ENCODE measurements around the gene FEM1A. TPM values are rescaled to one million over a fixed set of nuclear protein-coding genes. Genes with fewer than 3 reads are reported as not detected.

FEM1A gene
- total and polyA plus RNA-seq, 2 donors (not counting 1 experiment from before 2014, with no cell fraction given), result 3.2 to 10.1 TPM

DNA sequence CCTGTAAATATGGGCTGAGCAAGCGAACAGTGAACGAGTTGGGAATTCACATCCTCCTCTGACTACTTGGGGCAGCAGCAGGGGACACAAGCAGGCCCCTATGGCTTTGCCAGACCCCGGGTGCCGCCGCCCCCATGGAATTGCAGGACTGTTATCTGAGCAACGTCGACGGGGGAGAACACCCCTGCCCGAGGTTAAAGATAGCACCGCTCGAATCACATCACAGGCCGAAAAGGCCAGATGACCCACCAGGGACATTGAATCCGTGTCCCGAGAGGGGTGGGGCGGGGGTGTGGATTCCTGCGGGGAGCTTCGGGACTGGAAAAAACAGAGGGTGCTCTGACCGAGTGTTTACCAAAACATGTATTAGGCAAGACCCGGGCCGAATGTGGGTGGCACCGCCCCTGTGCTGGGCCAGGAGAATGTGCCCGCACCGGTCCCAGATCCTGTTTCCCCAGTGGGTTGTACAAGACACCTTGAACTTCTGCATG is 9.1 kb downstream of the FEM1A start:
- Histone ChIP-seq H3K4me1 (ENCODE audit: control insufficient read depth, extremely low read depth, insufficient read depth, low read length) (no peaks in the 10 kb centered on the region), H3K27me3 (ENCODE audit: control insufficient read depth, insufficient read depth, low read length) (no peaks in the 10 kb centered on the region), H3K79me2 (ENCODE audit: control insufficient read depth, insufficient read depth, low read length) (peaks cover 3% of the 10 kb centered on the region), H3K27ac (ENCODE audit: insufficient read depth, low read length) (no peak overlapping the region), H4K20me1 (ENCODE audit: control insufficient read depth, extremely low read depth, insufficient read depth, low read length) (no peaks in the 10 kb centered on the region), H3K4me3 (replicated peaks in 1 of 4; ENCODE audit: control extremely low read depth in 1 of 4, insufficient read depth in 1 of 4, low read depth in 3 of 4, low read length in 4 of 4) (no peak overlapping the region), H3K9ac (ENCODE audit: insufficient read depth, low read length) (no peak overlapping the region), H2AFZ (ENCODE audit: low read length) (no peak overlapping the region), H3K4me2 (ENCODE audit: extremely low read depth, insufficient read depth, low read length) (no peak overlapping the region), H3K9me3 (ENCODE audit: control insufficient read depth, insufficient read depth, low read depth, low read length) (no peaks in the 10 kb centered on the region), H3K36me3 (ENCODE audit: control insufficient read depth, insufficient read depth, low read length) (no peaks in the 10 kb centered on the region)
- TF ChIP-seq, protein P1, sequence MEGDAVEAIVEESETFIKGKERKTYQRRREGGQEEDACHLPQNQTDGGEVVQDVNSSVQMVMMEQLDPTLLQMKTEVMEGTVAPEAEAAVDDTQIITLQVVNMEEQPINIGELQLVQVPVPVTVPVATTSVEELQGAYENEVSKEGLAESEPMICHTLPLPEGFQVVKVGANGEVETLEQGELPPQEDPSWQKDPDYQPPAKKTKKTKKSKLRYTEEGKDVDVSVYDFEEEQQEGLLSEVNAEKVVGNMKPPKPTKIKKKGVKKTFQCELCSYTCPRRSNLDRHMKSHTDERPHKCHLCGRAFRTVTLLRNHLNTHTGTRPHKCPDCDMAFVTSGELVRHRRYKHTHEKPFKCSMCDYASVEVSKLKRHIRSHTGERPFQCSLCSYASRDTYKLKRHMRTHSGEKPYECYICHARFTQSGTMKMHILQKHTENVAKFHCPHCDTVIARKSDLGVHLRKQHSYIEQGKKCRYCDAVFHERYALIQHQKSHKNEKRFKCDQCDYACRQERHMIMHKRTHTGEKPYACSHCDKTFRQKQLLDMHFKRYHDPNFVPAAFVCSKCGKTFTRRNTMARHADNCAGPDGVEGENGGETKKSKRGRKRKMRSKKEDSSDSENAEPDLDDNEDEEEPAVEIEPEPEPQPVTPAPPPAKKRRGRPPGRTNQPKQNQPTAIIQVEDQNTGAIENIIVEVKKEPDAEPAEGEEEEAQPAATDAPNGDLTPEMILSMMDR (conservative IDR thresholded peaks at IDR 0.05 in 1 of 2, IDR thresholded peaks at IDR 0.05 in 1 of 2; ENCODE audit: low read depth in 1 of 2, low read length in 2 of 2), result no peak
- no peak for TF ChIP-seq EZH2 (IDR thresholded peaks at IDR 0.05; ENCODE audit: low read length, missing control alignments)
- no peak for DNase-seq (ENCODE audit: low read depth in 2 of 2)

- Histone ChIP-seq H3K9me3 (ENCODE audit: control insufficient read depth, insufficient read depth, low read depth, low read length) (no peaks in the 10 kb centered on the region), H4K20me1 (ENCODE audit: control insufficient read depth, extremely low read depth, insufficient read depth, low read length) (no peaks in the 10 kb centered on the region), H3K4me1 (ENCODE audit: control insufficient read depth, extremely low read depth, insufficient read depth, low read length) (no peaks in the 10 kb centered on the region), H3K79me2 (ENCODE audit: control insufficient read depth, insufficient read depth, low read length) (peaks cover 3% of the 10 kb centered on the region), H3K27ac (ENCODE audit: insufficient read depth, low read length) (no peak overlapping the region), H3K27me3 (ENCODE audit: control insufficient read depth, insufficient read depth, low read length) (no peaks in the 10 kb centered on the region), H3K4me3 (replicated peaks in 1 of 4; ENCODE audit: control extremely low read depth in 1 of 4, insufficient read depth in 1 of 4, low read depth in 3 of 4, low read length in 4 of 4) (no peak overlapping the region), H3K9ac (ENCODE audit: insufficient read depth, low read length) (no peak overlapping the region), H2AFZ (ENCODE audit: low read length) (no peak overlapping the region), H3K36me3 (ENCODE audit: control insufficient read depth, insufficient read depth, low read length) (no peaks in the 10 kb centered on the region), H3K4me2 (ENCODE audit: extremely low read depth, insufficient read depth, low read length) (no peak overlapping the region)
- TF ChIP-seq, protein P1 (conservative IDR thresholded peaks at IDR 0.05 in 1 of 2, IDR thresholded peaks at IDR 0.05 in 1 of 2; ENCODE audit: low read depth in 1 of 2, low read length in 2 of 2), result no peak
- TF ChIP-seq EZH2 (IDR thresholded peaks at IDR 0.05; ENCODE audit: low read length, missing control alignments), result no peak
- DNase-seq (ENCODE audit: low read depth in 2 of 2), result no peak
Observed at GRCh38 chr19:4801085-4801619, 9.6 kb downstream of the FEM1A start.

DNA sequence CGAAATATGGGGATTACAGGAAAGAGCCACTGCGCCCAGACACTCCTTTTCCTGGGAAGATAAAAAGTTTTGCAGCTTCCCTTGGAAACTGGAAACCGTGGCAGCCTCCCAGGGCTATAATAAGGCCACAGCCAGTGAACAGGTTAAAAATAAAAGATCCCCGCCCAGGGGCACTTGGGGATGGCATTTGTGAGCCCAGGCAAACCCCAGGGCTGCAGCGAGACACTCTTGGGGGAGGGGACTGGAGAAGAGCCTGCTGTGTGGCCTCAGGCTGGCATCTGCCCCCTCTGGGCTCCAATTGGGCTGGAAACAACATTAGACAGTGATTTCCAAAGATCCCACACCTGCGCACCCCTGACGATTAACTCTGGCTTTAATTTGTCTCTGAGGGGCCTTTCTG is 11.2 kb downstream of the FEM1A start:
- DNase-seq (ENCODE audit: low read depth in 2 of 2), result no peak

More for the DNA sequence above, 11.2 kb downstream of the FEM1A start:
- H2AFZ ChIP-seq (ENCODE audit: low read length), result no peak overlapping the region
- no peak overlapping the region for H3K9ac ChIP-seq (ENCODE audit: insufficient read depth, low read length)
- H4K20me1 ChIP-seq (ENCODE audit: control insufficient read depth, extremely low read depth, insufficient read depth, low read length), result no peaks in the 10 kb centered on the region
- H3K27ac ChIP-seq (ENCODE audit: insufficient read depth, low read length), result no peak overlapping the region
- H3K9me3 ChIP-seq (ENCODE audit: control insufficient read depth, insufficient read depth, low read depth, low read length), result no peaks in the 10 kb centered on the region
- no peaks in the 10 kb centered on the region for H3K36me3 ChIP-seq (ENCODE audit: control insufficient read depth, insufficient read depth, low read length)
- TF ChIP-seq EZH2 (IDR thresholded peaks at IDR 0.05; ENCODE audit: low read length, missing control alignments), result no peak
- TF ChIP-seq, protein P1 (conservative IDR thresholded peaks at IDR 0.05 in 1 of 2, IDR thresholded peaks at IDR 0.05 in 1 of 2; ENCODE audit: low read depth in 1 of 2, low read length in 2 of 2), result no peak
- no peak overlapping the region for H3K4me2 ChIP-seq (ENCODE audit: extremely low read depth, insufficient read depth, low read length)
- H3K79me2 ChIP-seq (ENCODE audit: control insufficient read depth, insufficient read depth, low read length), result no peaks in the 10 kb centered on the region
- no peaks in the 10 kb centered on the region for H3K4me1 ChIP-seq (ENCODE audit: control insufficient read depth, extremely low read depth, insufficient read depth, low read length)
- no peak overlapping the region for H3K4me3 ChIP-seq (replicated peaks in 1 of 4; ENCODE audit: control extremely low read depth in 1 of 4, insufficient read depth in 1 of 4, low read depth in 3 of 4, low read length in 4 of 4)
- H3K27me3 ChIP-seq (ENCODE audit: control insufficient read depth, insufficient read depth, low read length), result no peaks in the 10 kb centered on the region
